NCI-H2227 (cell line): ENCODE measurements around the gene CCDC185.
A peak's percentile ranks its signal among the peaks of the same experiment; 100 is the strongest.

Experiments used
- DNase-seq: peaks from one replicate; lab custom pipeline; 2025; ENCODE audit not compliant: unreplicated experiment; lab: John Stamatoyannopoulos, UW

Gene CCDC185

GRCh38 chr1:223393275-223394214 is at the start of gene CCDC185:
Gene CCDC185, plus strand, starts transcription at chr1:223393415. Its CDS starts 61 bp downstream, at chr1:223393476.
- peak; percentile 63 for DNase-seq

GRCh38 chr1:223343692-223344091 is 49.5 kb upstream of the CCDC185 start:
- DNase-seq, result no peak

- DNase-seq, result no peak
Observed at GRCh38 chr1:223344491-223344890, 48.7 kb upstream of the CCDC185 start.

- DNase-seq, result no peak
Observed at GRCh38 chr1:223345720-223346119, 47.5 kb upstream of the CCDC185 start.

GRCh38 chr1:223346311-223346710 is 46.9 kb upstream of the CCDC185 start:
- DNase-seq, result no peak

- no peak for DNase-seq
Observed at GRCh38 chr1:223347583-223347982, 45.6 kb upstream of the CCDC185 start.

- DNase-seq, result no peak
Observed at GRCh38 chr1:223348439-223348838, 44.8 kb upstream of the CCDC185 start.

GRCh38 chr1:223349241-223349640 is 44.0 kb upstream of the CCDC185 start:
- DNase-seq, result no peak

- DNase-seq, result no peak
Observed at GRCh38 chr1:223350361-223350908, 42.8 kb upstream of the CCDC185 start.

- peak; percentile 65 for DNase-seq
Observed at GRCh38 chr1:223352944-223353343, 40.3 kb upstream of the CCDC185 start.

GRCh38 chr1:223353939-223354338 is 39.3 kb upstream of the CCDC185 start:
- no peak for DNase-seq

- no peak for DNase-seq
Observed at GRCh38 chr1:223355699-223356098, 37.5 kb upstream of the CCDC185 start.

- no peak for DNase-seq
Observed at GRCh38 chr1:223358826-223359225, 34.4 kb upstream of the CCDC185 start.

GRCh38 chr1:223363057-223363855 is 30.0 kb upstream of the CCDC185 start:
- peak; percentile 63 for DNase-seq

- DNase-seq, result peak; percentile 97
Observed at GRCh38 chr1:223363856-223364684, 29.1 kb upstream of the CCDC185 start, which contains the start of gene SUSD4. Gene SUSD4, minus strand, starts transcription at chr1:223364176. Its CDS starts 751 bp downstream, at chr1:223363425.

- peak; percentile 49 for DNase-seq
Observed at GRCh38 chr1:223364685-223365382, 28.4 kb upstream of the CCDC185 start.

- DNase-seq, result no peak
Observed at GRCh38 chr1:223374064-223374610, 19.1 kb upstream of the CCDC185 start.

- no peak for DNase-seq
Observed at GRCh38 chr1:223378754-223379153, 14.5 kb upstream of the CCDC185 start.

GRCh38 chr1:223386013-223386412 is 7.2 kb upstream of the CCDC185 start:
- no peak for DNase-seq

- no peak for DNase-seq
Observed at GRCh38 chr1:223390618-223391017, 2.6 kb upstream of the CCDC185 start.
